Hippocampal formation (tissue), 2 donors: ENCODE results near the gene CGB5.
A peak's percentile ranks its signal among the peaks of the same experiment; 100 is the strongest.
"Not testable (repeated sequence)": the region's sequence is repeated elsewhere in the genome, so short reads cannot be mapped to it uniquely, and the experiment has no call there.

Experiments used
- DNase-seq, 2 donors: peaks; one replicate each; lab custom pipeline; 2025; lab: John Stamatoyannopoulos, UW

CGB5 gene

GRCh38 chr19:49056902-49057596, 13.4 kb downstream of the CGB5 start:
- not testable (repeated sequence) for DNase-seq

GRCh38 chr19:49057636-49058234, 14.1 kb downstream of the CGB5 start, which contains the start of gene CGB7:
Gene CGB7 (minus strand): TSS chr19:49057749. CDS start chr19:49055375, 2,374 bp downstream.
- DNase-seq, result peak in 1 of 2 donors; percentile 7

- DNase-seq, result no peak
Observed at GRCh38 chr19:49058562-49058961, 14.9 kb downstream of the CGB5 start.

DNA sequence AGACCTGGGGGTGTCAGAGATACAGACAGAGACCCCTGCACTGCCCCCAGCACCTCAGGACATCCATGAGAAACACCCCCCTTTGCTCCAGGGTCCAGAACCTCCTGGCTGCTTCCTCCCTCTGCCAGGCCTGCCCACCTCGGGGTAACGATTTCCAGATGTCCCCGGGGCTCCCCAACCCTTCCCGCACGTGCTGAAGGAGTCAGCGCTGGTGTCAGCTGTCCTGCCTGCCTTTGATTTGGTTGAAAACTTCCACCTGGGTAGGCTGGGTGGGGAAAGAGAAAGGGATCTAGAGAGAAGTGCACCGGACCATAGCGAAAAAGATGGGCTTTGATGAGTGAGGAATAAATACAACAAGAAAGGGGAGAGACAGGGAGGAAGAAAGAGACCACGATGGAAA, 15.4 kb downstream of the CGB5 start:
- DNase-seq, result no peak

- DNase-seq, result no peak
Observed at GRCh38 chr19:49061000-49061399, 17.4 kb downstream of the CGB5 start.

DNA sequence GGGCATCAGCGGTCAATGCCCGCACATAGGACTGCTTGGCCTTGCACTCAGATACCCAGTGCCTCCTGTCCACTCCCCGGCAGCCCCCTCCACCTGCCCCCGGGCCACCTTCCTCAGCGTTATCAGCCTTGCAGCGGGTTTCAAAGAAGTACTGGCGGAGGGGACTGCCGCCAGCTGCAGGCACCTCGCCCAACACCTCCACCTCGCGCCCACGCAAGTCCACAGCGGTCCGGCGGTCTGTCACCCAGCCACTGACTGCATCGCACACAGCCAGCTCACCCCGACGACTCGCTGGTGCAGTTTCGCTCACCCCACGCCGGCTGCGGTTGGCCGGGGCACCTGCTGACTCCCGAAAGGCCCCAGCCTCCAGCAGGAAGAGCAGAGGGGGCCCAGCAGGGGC, 17.8 kb downstream of the CGB5 start:
- DNase-seq, result no peak

- DNase-seq, result no peak
Observed at GRCh38 chr19:49064029-49064629, 20.5 kb downstream of the CGB5 start.

GRCh38 chr19:49064768-49065611, 21.3 kb downstream of the CGB5 start, which contains the start of gene NTF4:
Gene NTF4 (minus strand): TSS chr19:49064818. CDS start chr19:49061997, 2,821 bp downstream.
- no peak for DNase-seq

DNA sequence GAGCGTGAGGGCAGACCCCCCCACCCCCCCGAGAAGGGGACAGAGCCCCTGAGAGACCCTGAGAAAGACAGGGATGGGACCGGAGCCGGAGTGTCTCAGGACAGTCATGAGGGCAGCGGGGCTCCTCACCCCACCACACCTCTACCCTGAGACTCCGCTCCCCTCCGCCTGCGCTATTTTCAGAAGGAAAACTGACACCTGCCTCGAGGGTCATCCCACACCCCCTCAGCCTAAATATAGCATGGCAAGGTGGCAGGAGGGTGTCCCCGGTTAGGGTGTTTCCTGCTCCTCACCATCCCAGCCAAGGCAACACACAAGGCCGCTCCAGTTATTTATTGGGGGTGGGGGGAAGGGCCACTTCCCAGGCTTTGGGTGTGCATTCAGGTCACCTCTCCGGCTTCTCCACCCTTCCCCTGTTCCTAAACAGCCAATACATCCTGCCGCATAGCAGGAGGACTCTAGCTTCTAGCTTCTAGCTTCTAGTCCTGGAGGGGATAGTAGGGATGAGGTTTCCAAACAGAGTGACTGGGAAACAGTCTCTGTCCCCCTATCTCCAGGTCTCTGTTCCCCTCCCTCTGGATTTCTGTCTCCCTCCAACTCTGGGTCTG, 22.4 kb downstream of the CGB5 start:
- DNase-seq, result no peak

DNA sequence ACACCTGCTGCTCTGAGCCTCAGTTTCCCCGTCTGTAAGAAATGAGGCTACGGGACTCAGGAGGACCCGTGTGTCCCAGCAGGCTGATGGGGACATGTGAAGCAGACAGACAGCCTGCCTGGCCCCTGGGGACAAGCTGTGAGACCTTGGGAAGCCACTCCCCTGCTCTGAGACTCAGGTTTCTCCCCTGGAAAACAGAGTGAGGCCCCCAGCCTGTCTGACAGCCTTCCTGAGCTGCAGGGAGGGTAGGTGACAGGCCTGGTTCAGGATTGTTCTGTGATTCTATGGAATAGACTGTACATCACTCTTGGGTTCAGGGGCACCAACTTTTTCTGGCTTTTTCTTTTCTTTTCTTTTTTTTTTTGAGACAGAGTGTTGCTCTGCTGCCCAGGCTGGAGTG, 23.9 kb downstream of the CGB5 start:
- no peak for DNase-seq

- DNase-seq, result no peak
Observed at GRCh38 chr19:49069026-49069425, 25.4 kb downstream of the CGB5 start.

DNA sequence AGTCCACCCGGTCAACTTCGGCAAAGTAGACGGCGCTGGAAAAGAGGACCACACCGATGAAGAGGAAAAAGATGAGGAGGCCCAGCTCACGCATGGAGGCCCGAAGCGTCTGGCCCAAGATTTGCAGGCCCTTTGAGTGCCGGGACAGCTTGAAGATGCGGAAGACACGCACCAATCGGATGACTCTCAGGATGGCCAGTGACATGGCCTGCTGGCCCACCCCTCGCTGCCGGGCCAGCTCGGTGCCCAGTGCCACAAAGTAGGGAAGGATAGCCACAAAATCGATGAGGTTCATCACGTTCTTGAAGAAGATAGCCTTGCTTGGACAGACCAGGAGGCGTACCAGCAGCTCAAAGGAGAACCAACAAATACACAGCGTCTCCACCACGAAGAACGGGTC, 26.8 kb downstream of the CGB5 start:
- DNase-seq, result no peak

- no peak for DNase-seq
Observed at GRCh38 chr19:49071860-49072547, 28.4 kb downstream of the CGB5 start.

- no peak for DNase-seq
Observed at GRCh38 chr19:49073514-49074378, 30.1 kb downstream of the CGB5 start.

DNA sequence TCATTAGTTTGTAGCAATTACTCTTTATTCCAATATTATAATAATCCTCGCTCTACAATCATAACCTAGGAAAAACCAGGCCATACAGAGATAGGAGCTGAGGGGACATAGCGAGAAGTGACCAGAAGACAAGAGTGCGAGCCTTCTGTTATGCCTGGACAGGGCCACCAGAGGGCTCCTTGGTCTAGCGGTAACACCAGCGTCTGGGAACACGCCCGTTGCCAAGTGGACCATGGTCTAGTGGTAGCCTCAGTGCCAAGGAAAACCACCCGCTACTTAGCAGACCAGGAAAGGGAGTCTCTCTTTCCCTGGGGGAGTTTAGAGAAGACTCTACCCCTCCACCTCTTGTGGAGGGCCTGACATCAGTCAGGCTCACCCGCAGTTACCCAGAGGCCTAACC, 31.2 kb downstream of the CGB5 start:
- DNase-seq, result peak in 1 of 2 donors; percentile 21

DNA sequence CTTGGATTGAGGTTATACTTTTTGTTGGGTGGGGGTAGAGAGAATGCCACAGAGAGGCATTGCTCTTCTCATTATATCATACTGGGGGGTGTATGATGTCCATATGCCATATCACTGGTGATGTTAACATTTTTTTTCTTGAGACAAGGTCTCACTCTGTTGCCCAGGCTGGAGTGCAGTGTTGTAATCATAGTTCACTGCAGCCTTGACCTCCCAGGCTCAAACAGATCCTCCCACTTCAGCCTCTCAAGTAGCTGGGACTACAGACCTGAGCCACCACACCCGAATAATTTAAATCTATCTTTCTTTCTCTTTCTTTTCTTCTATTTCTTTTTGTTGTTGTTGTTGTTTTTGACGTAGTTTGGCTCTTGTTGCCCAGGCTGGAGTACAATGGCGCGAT, 36.7 kb downstream of the CGB5 start:
- no peak for DNase-seq

- DNase-seq, result no peak
Observed at GRCh38 chr19:49081273-49081672, 37.6 kb downstream of the CGB5 start.

- DNase-seq, result no peak
Observed at GRCh38 chr19:49084206-49085019, 40.8 kb downstream of the CGB5 start.
